HCT116 (cell line): ENCODE results near the gene DNAAF8.

Experiments
- ELF1 ChIP-seq: IDR thresholded peaks from 2 replicates; pipeline ENCODE4 v1.6.1; 2012; ENCODE audit warnings: low read depth, borderline replicate concordance
- EZH2phosphoT487 ChIP-seq: fragments of 200-600 bp; IDR thresholded peaks from 2 replicates; pipeline ENCODE4 v1.6.1; 2018; ENCODE audit warnings: antibody characterized with exemption, borderline replicate concordance
- JUND ChIP-seq: IDR thresholded peaks from 2 replicates; pipeline ENCODE4 v1.6.1; 2012
- POLR2A ChIP-seq: IDR thresholded peaks from 2 replicates; pipeline ENCODE4 v1.7.0; 2011; ENCODE audit warnings: borderline replicate concordance; ENCODE audit not compliant: insufficient read depth, insufficient read length; ENCODE audit errors: extremely low read depth
- POLR2AphosphoS5 ChIP-seq: IDR thresholded peaks from 2 replicates; pipeline ENCODE4 v1.6.1; 2011; ENCODE audit warnings: mild to moderate bottlenecking, low read depth, low read length, moderate library complexity
- TF ChIP-seq, protein P1 (sequence below), 3 experiments: fragments of 200-600 bp in 1 of 3; sonication (generic) in 1 of 3; IDR thresholded peaks in 2 of 3; conservative IDR thresholded peaks in 1 of 3; 2 replicates each; pipeline ENCODE4 v1.5.1; 2012 to 2017; ENCODE audit warnings: low read depth in 2 of 3, low read length in 2 of 3, antibody characterized with exemption in 1 of 3, borderline replicate concordance in 1 of 3, control low read depth in 1 of 3, mild to moderate bottlenecking in 1 of 3, mixed read lengths in 1 of 3, mixed run types in 1 of 3, moderate library complexity in 1 of 3; ENCODE audit not compliant: insufficient read depth in 1 of 3

GRCh38 chr16:4700380-4700996, 33.8 kb upstream of the DNAAF8 start:
- TF ChIP-seq, protein P1, sequence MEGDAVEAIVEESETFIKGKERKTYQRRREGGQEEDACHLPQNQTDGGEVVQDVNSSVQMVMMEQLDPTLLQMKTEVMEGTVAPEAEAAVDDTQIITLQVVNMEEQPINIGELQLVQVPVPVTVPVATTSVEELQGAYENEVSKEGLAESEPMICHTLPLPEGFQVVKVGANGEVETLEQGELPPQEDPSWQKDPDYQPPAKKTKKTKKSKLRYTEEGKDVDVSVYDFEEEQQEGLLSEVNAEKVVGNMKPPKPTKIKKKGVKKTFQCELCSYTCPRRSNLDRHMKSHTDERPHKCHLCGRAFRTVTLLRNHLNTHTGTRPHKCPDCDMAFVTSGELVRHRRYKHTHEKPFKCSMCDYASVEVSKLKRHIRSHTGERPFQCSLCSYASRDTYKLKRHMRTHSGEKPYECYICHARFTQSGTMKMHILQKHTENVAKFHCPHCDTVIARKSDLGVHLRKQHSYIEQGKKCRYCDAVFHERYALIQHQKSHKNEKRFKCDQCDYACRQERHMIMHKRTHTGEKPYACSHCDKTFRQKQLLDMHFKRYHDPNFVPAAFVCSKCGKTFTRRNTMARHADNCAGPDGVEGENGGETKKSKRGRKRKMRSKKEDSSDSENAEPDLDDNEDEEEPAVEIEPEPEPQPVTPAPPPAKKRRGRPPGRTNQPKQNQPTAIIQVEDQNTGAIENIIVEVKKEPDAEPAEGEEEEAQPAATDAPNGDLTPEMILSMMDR (IDR thresholded peaks at IDR 0.05 in 2 of 3, conservative IDR thresholded peaks at IDR 0.05 in 1 of 3; ENCODE audit: borderline replicate concordance in 1 of 3, insufficient read depth in 1 of 3, low read depth in 2 of 3, low read length in 2 of 3) = no peak
- no peak for TF ChIP-seq POLR2AphosphoS5
- no peak for TF ChIP-seq POLR2A
- TF ChIP-seq EZH2phosphoT487 = no peak
- TF ChIP-seq ELF1 = no peak
- TF ChIP-seq JUND = no peak
